Measurements from ENCODE around the gene PLEKHB2. TPM values are rescaled to one million over a fixed set of nuclear protein-coding genes. Genes with fewer than 3 reads are reported as not detected.
"Not testable (repeated sequence)": the region's sequence is repeated elsewhere in the genome, so short reads cannot be mapped to it uniquely, and the experiment has no call there.

PLEKHB2 gene
- total RNA-seq, 1 experiment from 2014 or later: 110 TPM

DNA sequence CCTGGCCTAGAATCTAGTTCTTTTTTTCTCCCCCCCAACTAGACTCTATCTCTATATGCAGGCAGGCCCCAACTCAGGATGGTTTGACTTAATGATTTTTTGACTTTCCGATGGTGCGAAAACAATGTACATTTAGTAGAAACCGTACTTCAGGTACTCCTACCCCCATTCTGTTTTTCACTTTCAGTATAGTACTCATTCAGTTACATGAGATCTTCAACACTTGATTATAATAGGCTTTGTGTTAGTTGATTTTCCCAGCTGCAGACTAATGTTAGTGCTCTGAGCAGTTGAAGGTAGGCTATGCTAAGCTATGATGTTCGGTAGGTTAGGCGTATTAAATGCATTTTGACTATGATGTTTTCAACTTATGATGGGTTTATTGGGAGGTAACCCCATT is 37.7 kb downstream of the PLEKHB2 start:
- no peak for DNase-seq (ENCODE audit: low read depth)

DNA sequence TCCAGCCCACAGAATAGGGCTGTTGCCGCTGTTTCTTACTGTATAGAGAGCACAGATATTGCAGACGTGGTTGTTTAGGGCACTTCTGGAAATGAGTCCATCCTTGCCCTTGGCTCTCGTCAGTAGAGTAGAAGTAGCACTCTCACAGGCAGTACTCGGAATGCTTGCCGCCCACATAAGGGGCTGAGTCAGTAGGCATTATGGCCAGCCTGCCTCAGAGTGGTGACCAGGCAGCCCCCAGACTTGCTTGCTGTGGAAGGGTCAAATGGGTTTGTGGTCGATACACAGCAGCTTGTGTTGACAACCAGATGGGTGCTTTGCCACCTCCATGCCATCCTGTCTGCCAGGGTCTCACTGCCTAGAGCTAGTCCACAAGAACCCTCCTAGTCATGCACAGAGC is 38.7 kb downstream of the PLEKHB2 start:
- DNase-seq (ENCODE audit: low read depth): no peak

DNA sequence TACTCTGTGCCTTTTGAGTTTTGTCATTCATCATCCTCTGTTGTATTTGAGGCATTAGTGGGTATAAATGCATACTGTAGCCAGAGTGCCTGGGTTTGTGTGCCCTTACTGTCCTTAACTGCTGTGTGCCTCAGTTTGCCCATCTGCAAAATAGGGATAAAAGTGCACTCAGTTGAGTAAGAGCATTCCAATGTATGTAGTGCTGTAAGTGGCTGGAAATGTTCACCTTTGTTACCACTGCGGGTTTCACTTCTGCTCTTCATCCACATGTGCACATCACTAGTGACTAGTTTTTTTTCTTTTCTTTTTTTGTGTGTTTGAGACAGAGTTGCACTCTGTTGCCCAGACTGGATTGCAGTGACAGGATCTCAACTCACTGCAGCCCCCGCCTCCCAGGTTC is 39.9 kb downstream of the PLEKHB2 start:
- no peak for DNase-seq (ENCODE audit: low read depth)

DNA sequence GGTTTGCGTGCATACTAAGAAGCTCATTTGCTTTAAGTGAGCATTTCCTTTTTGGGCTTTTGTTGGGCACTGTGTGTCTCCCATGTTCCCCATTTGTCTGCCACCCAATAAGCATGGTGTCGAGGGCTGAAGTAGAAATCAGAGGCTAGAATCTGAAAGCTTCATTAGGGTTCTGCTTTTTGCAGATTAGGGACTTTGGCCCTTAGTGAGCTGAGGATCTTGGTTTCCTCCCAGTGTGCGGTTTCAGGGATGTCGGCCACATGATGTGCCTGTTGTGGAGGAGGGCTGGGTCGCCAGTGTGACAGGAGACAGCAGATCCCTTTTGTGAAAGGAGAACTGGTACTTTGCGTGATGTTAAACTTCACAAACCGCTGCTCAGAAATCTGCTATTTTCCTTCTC is 41.1 kb downstream of the PLEKHB2 start:
- no peak for DNase-seq (ENCODE audit: low read depth)

DNA sequence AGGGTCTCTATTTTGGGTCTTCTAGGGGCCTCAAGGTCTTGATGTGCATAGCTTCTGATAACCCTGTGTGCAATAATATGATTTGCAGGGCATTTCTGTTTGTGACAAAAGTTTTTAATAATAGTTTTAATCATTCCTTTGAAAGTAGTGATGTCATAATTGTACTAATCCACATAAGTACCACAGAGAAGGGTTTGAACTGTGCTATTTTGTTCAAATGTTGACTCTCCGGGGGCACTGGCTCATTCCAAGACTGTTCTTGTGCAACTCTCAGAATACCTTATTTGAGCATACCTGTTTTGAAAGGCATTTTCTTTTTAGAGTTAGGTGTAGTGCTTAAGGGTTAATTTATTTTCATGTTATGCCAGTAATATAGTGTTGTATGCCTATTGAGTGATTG is 41.6 kb downstream of the PLEKHB2 start:
- no peak for DNase-seq (ENCODE audit: low read depth)

DNA sequence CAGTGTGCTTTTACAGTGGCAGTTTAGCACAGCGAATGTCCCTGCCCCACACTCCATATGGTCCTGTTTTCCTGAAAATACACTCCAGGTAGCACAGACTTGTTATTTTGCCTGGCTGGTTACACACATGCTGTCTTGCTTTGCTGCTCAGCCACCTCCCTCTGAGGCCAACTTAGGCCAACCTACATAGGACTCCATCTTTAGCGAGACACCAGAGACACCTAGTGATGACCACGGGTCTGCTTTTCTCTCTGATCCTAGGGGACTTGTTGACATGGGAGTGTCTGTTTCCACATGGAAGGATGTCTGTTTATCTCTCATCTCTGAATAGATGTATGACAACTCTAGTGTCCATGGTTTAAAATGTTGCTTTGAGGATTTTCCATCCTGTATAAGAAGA is 43.3 kb downstream of the PLEKHB2 start:
- DNase-seq (ENCODE audit: low read depth): no peak

DNA sequence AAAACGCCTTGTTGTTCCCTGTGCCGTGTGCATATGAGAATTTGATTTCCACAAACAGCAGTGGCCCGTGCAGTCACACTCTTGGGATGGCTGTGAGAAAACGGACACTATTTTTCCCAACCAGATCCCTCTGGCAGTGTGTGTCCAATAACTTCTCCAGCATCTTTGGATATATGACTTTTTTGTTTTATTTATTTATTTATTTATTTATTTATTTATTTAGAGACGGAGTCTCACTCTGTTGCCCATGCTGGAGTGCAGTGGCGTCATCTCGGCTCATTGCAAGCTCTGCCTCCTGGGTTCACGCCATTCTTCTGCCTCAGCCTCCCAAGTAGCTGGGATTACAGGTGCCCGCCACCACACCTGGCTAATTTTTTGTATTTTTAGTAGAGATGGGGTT is 45.0 kb downstream of the PLEKHB2 start:
- DNase-seq (ENCODE audit: low read depth): not testable (repeated sequence)

DNA sequence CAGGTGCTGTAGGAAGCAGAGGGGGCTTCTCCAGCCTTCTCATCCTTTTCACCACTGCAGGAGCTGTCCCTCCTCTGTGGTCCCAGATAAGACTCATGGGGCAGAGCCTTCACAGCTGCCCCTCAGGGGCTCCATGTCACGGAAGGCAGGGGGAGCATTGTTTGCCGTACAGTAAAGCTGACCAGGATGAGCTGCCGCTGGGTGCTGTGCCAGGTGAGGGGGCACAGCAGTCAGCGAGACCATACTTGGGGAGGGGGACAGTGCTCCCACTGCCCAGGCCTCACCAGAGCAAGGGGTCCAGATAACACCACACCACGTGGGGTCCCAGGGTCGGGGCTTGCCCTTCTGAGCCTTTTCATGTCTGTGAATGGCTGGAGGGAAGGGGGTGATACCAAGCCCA is 46.3 kb downstream of the PLEKHB2 start:
- no peak for DNase-seq (ENCODE audit: low read depth)

DNA sequence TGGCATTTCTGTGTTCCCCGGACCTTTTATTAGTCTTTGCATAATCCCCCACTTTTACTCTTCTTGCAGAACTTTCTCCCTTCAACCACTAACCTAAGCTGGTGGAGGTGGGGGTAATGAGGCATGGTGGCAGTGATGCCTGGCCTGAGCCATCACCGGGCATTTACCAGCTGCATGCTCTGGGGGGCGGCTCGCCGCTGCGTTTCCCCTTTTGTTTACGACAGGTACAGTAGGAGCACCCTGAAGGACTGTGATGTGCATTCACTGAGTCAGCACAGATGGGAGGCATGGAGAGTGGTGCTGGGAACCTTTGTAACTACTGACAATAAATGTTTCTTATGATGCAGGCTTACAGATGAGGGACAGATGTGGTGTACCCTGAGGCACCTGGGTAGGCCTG is 46.9 kb downstream of the PLEKHB2 start:
- DNase-seq (ENCODE audit: low read depth): no peak

DNA sequence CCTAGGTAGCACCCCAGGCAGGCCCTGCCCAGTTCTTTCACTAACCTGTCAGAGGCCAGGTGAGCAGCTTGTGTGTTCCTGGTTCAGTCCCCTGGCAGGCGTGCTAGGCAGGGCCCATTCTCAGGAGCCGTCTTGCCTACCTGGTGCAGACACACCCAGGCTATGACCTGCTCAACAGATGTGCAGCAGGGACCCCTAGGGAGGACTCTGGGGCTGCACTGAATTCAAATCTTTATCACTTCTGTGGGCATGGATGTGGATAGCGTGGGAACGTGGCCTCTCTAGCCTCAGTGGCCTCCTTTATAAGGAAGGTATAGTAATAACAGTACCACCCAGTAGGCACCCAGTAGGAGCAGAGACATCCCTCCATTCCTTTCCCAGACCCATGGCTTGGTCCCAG is 48.4 kb downstream of the PLEKHB2 start:
- no peak for DNase-seq (ENCODE audit: low read depth)

DNA sequence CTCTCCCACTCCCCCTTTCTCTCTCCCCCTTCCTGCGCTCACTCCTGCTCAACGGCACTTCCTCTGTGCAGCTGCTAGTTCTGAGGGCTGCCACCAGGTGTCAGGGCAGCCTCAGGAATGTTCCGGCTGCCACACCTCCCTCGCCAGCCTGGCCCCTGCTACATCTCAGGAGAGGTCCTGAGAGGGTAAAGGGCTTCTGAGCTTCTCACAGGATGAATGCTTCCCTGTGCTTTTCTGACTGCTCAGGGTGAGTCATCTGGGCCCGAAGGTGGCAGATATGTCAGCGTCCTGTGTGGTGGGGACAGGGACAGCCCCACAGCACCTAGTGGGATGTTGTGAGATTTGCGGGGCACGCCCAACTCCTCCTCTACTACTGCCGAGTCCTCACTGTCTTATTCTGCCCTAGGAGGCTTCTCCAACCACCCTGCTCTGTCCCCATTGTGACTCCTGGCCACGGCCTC is 49.0 kb downstream of the PLEKHB2 start:
- DNase-seq (ENCODE audit: low read depth): peak; percentile 73

DNA sequence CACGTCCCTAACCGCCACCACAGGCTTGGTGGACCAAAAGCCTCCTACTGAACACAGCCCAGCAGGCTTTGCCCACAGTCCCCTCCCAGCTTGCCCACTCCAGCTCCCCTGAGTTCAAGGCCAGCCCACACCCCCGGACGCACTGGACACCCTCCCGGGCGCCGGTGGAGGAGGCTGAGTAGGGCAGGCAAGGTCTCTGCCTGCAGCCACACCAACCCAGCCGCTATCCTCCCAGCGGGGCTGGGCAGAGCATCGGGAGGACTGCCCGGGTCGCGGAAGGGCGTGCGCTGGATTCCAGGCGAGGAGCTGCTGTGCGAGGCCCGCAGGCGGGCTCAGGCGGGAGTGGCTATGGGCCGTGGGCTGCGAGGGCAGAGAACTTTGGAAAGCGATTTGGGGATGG is 49.5 kb downstream of the PLEKHB2 start:
- no peak for DNase-seq (ENCODE audit: low read depth)

DNA sequence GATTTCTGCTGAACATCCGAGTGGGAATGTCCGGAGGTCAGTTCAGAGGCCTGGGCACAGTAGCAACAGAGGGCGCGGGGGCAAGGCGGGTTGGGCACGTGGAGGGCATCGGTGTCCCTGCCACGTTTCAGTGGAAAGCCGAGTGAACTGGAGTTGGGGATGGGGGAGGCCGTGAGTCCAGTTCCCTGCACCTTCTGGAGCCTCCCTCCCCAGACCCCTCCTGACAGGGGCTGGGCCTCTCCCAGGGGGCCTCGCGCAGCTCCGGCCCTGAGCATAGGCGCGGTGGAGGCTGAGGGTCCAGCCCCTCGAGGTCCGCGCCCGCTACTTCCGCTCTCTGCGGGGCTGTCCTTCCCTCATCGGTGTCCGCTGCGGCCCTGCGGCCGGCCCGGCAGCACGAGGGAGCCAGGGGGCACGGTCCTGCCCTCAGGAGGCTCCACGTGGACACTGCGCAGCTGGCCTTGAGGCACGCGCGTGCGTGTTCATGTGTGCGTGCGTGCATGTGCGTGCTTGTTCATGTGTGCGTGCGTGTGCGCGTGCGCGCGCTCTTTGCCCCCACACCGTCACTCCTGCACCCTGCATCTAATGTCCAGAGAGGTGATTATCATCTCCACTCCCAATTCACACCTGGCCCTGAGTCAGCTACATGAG is 50.2 kb downstream of the PLEKHB2 start:
- DNase-seq (ENCODE audit: low read depth): no peak

DNA sequence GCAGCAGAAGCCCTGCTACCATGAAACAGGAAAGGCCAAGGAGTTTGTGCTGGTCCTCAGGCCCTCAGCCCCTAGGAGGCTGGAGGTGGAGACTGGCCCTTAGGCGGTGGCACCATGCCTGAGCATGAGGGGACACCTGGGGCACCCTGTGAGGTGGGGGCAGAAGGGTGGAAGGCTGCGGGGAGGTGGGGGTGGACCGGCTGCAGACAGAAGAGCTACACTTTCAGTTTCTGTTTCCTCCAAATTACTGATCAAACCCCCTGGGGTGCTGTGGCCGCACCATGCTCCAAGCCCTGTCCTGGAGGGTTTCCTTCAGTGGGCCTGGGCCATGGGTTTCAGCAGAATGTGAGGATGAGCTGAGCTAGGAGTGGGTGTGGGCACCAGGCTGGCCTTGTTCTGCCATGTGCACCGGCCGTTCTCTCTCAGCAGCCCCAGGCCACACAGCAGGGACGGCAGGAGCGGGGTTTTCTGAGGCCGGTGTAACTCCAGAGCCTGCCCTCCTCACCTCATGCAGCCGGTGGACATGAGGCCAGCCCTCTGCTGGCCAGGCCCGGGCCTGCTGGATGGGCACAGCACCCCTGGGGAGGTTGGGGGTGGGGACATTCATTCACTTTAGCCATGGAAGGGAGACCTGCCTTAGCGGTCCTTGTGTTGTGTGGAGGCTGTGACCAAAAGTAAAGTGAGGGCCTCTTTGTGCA is 51.5 kb downstream of the PLEKHB2 start:
- no peak for DNase-seq (ENCODE audit: low read depth)

DNA sequence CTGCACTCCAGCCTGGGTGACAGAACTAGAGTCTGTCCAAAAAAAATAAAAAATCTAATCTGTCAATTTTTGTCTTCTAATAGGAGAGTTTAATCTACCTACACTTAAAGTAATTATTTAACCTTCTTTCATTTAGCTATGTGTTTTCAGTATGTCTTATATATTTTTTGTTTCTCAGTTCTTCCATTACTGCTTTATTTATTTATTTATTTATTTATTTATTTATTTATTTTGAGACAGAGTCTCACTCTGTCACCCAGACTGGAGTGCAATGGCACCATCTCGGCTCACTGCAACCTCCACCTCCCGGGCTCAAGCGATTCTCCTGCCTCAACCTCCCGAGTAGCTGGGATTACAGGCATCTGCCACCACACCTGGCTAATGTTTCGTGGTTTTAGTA is 60.4 kb downstream of the PLEKHB2 start:
- not testable (repeated sequence) for DNase-seq (ENCODE audit: low read depth)

DNA sequence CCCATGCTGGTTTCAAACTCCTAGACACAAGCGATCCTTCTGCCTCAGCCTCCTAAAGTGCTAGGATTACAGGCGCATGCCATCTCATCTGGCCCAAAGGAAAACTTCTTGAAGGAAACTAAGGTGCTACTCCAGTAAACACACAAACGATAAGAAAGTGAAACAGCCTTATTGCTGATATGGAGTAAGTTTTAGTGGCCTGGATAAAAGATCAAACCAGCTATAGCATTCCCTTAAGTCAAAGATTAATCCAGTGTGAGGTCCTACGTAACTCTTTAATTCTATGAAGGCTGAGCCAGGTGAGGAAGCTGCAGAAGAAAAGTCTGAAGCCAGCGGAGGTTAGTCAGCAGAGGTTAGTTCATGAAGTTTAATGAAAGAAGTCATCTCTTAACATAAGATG is 63.4 kb downstream of the PLEKHB2 start:
- no peak for DNase-seq (ENCODE audit: low read depth)

DNA sequence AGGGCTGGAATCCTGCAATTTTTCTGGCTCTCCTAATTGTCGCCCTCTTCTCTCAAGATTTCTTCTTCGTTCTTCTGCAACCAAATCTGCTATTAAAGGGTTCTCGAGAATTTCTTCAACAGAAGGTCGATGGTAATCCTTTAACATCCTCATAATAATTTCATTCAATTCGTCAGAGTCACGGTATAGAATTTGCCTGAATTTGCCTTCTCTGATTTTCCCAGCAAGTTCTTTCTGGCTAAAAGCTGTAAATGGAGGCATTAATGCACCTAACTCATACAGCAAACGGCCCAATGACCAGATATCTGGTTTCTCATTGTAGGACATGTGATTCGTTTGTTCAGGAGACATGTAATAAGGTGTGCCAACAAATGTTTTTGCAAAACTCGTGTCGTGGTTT is 72.9 kb downstream of the PLEKHB2 start:
- DNase-seq (ENCODE audit: low read depth): not testable (repeated sequence)

DNA sequence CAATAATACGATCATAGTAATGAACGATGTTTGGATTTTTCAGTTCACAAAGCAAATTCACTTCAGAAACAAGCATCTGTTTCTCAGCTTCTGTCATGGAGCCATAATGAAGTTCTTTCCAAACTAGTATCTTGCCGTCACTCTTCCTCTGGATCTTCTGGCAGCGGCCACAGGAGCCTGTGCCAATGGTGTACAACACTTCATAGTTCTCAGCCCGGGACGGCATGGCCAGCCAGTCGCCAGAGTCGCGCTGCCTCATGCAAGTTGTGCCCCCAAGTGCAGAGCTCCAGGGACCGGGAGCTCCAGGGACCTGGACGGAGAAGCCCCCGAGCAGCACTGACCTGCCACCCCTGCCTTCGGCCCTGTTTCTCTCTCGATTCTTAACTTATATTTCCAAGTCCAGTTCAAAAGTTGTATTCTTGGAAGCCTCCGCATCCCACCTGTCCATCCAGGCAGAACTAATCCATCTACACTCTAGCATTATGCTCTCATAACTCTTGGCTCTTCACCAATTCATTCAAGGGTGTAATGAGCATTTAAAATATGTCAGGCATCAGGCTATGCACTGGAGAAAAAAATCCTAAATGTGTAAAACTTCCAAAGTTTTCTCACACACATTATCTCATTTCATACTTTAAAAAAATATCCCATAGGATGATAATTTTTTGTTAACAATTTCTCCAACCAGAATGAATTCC is 73.7 kb downstream of the PLEKHB2 start:
- not testable (repeated sequence) for DNase-seq (ENCODE audit: low read depth)

DNA sequence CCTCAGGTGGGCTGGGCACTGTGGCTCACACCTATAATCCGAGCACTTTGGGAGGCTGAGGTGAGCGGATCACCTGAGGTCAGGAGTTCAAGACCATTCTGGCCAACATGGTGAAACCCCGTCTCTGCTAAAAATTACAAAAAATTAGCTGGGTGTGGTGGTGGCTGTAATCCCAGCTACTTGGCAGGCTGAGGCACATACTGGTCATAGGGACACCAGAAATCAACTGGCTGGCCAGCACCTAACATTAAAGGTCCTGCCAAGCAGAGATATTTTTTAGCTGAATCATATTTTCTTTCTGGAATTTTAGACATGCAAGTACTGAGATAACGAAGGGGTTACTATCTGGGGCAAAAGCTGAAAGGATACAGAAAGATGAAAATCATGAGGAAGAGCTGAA is 76.3 kb downstream of the PLEKHB2 start:
- DNase-seq (ENCODE audit: low read depth): not testable (repeated sequence)

DNA sequence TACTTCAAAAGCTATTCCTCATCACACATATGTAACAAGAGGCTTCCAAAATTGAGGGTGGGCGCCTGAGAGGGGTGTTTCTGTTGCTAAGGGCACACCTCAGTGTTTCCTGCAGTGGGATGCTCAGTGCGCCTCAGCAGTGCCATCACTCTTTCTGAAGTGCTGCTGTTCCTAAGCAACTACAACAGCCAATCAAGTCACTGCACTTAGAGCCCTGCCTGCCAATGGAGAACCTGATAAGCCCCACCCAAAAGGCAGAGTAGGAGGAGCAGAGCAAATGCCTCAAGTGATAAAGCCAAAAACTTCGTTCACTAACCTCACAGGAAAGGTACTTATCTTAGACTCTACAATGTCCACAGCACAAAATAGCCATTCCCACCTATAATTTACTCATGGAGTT is 88.3 kb downstream of the PLEKHB2 start:
- not testable (repeated sequence) for DNase-seq (ENCODE audit: low read depth)

DNA sequence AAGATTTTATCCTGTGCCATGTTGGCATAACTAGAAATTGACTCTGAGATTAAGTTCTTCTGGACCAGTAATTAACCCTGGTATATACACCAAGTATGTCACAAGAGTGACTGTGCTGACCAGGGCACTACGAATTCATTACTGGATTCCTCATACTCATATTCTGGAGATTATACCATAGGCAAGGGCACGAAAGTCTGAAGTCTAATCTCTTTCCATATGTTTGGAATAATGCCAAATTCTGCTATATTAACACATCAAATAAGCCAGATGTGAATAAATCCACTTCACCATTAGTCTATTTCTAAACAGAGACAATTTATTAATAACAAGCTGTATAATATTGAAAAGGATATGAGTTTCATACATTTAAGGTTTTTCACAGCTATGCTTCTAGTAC is 91.0 kb downstream of the PLEKHB2 start:
- DNase-seq (ENCODE audit: low read depth): not testable (repeated sequence)
